Effector memory CD4-positive, alpha-beta T cell (primary cell): ENCODE measurements around the gene ARHGAP24.

Source experiments
- DNase-seq, 3 donors: peaks; one replicate each; pipeline ENCODE4 v3.0.0-alpha.2; 2020
- H3K27ac ChIP-seq: 2 replicates; pipeline ENCODE4 v1.7.0; 2013; ENCODE audit warnings: mild to moderate bottlenecking, low read length, moderate library complexity; ENCODE audit not compliant: insufficient read depth, poor library complexity, severe bottlenecking
- H3K27me3 ChIP-seq: replicated peaks from 2 replicates; pipeline ENCODE4 v1.7.0; 2013; ENCODE audit warnings: mild to moderate bottlenecking, low read length; ENCODE audit not compliant: insufficient read depth, control insufficient read depth, poor library complexity, severe bottlenecking
- H3K36me3 ChIP-seq: 2 replicates; pipeline ENCODE4 v1.7.0; 2013; ENCODE audit warnings: mild to moderate bottlenecking, low read length, moderate library complexity; ENCODE audit not compliant: control insufficient read depth, insufficient read depth
- H3K4me1 ChIP-seq: 2 replicates; pipeline ENCODE4 v1.7.0; 2013; ENCODE audit warnings: low read length, mild to moderate bottlenecking; ENCODE audit not compliant: control insufficient read depth, insufficient read depth, poor library complexity, severe bottlenecking
- H3K4me3 ChIP-seq: 2 replicates; pipeline ENCODE4 v1.7.0; 2013; ENCODE audit warnings: low read length, low read depth, mild to moderate bottlenecking; ENCODE audit not compliant: insufficient read depth, poor library complexity, severe bottlenecking
- H3K9me3 ChIP-seq: 2 replicates; pipeline ENCODE4 v1.7.0; 2013; ENCODE audit warnings: mild to moderate bottlenecking, low read length, moderate library complexity; ENCODE audit not compliant: control insufficient read depth

The ARHGAP24 gene

DNA sequence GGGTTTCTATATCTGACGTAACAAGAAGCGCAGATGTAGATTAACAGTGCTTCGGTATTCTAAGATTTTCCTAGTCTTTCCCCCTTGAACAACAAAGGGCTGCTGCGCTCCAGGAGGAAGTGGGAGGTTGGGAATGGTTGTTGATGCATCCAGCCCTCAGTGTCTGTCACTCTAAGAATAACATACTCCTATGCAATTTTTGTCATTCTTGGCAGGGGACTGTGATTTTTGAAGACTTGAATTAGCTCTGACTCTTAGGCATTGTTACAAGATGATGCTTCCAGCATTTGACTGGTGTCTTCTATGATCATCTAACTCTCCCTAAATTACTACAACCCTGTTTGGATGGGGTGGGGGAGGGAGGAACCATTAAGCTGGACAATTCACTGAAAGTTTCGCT lies 394.2 kb downstream of the ARHGAP24 start:
- H3K4me3 ChIP-seq = no peak overlapping the region
- H3K36me3 ChIP-seq = no peaks in the 10 kb centered on the region
- no peak overlapping the region for H3K27ac ChIP-seq
- no peak for DNase-seq
- no peaks in the 10 kb centered on the region for H3K27me3 ChIP-seq
- H3K9me3 ChIP-seq = no peaks in the 10 kb centered on the region
- H3K4me1 ChIP-seq = no peaks in the 10 kb centered on the region

DNA sequence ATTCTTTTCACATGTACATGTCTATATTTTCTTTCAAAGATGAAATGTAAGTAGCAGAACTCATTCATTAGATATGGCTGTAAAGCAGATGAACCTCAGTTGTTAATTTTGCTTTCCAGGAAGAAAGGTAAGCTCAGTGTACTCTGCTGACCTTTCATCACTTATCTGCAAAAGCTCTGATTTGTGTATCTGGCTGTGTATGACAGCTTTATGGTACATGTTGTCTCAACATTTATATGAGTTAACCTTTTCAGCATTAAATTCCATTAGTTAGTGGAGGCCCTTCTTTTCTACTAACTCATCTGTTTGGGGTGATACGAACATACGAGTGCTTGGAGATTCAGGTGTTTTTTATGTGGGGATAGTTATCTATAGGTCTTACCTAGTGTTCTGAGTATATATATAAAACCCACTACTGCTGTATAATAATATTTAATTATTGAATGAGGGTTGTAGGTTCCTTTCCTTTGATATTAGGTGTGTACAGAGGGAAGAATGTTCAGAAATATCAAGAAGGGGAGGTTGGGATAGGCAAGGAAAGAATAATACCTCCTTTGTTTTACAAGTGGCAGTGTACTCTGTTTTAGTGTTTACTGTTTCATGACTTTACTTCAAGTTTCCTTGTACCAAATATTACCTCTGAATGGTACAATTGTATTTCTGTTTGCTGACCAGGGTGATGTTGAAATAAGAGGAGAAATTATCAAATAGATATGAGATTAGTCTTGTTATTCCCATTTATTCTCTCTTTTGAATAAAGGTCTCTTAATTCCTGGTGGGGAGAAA lies 395.5 kb downstream of the ARHGAP24 start:
- Histone ChIP-seq H3K9me3 (no peaks in the 10 kb centered on the region), H3K4me1 (no peaks in the 10 kb centered on the region), H3K36me3 (no peaks in the 10 kb centered on the region), H3K27me3 (no peaks in the 10 kb centered on the region), H3K27ac (no peak overlapping the region), H3K4me3 (no peak overlapping the region)
- DNase-seq = no peak

DNA sequence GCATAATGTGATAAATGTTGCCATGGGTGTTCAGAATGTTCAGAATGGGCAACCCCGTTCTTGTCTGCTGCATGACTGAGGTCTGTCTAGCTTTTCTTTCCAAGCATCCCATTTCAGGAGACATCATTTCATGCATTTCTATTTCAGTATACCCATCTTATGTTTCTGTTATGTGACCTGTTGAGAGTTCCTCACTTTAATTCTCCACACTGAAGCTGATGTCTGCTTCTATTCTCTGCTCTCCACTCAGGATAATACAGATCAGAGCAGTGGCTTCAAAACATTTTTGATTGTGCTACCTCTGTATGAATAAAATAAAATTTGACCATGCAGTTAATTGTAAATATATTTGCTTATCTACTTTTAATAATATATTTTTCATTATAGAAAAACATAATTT lies 398.6 kb downstream of the ARHGAP24 start:
- no peaks in the 10 kb centered on the region for H3K36me3 ChIP-seq
- H3K4me1 ChIP-seq = no peaks in the 10 kb centered on the region
- no peaks in the 10 kb centered on the region for H3K9me3 ChIP-seq
- H3K27me3 ChIP-seq = no peaks in the 10 kb centered on the region
- no peak overlapping the region for H3K4me3 ChIP-seq
- no peak overlapping the region for H3K27ac ChIP-seq
- DNase-seq = no peak

DNA sequence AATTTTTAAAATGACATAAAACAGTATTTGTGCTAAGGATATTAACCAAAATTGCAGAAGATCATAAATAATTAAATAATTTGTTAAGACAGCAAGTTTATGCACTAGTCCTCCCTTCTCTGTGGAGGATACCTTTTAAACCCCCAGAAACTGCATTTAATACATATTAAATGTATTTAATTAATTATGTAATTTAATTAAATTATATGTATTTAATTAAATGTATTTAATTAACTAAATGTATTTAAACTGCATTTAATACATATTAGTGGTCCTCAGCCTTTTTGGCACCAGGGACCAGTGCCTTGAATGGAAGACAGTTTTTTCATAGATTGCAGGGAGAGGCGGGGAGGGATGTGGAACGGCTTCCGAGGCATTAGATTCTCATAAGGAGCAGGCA lies 404.6 kb downstream of the ARHGAP24 start:
- no peak overlapping the region for H3K27ac ChIP-seq
- DNase-seq = no peak
- no peak overlapping the region for H3K4me3 ChIP-seq
- H3K36me3 ChIP-seq = no peaks in the 10 kb centered on the region
- H3K9me3 ChIP-seq = no peaks in the 10 kb centered on the region
- H3K27me3 ChIP-seq = no peaks in the 10 kb centered on the region
- no peaks in the 10 kb centered on the region for H3K4me1 ChIP-seq

DNA sequence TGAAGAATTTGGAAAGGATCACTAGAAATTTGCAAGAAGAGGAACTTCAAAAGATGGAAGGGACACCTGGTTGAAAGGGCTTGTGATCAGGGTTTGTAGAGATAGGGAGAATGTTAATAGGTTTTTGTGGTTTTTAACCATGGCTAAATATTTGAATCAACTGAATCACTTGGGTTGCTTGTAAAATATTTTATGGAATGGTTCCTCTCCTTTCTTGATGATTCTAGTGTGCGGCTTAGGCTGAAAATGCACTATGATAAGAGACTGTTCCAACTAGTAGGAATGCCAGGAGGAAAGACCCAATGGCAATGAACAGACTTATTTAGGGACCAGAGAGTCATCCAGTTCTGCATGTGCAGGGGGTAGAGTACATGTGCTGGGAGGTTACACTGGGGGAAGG lies 408.2 kb downstream of the ARHGAP24 start:
- DNase-seq = no peak
- no peaks in the 10 kb centered on the region for H3K27me3 ChIP-seq
- H3K4me3 ChIP-seq = no peak overlapping the region

DNA sequence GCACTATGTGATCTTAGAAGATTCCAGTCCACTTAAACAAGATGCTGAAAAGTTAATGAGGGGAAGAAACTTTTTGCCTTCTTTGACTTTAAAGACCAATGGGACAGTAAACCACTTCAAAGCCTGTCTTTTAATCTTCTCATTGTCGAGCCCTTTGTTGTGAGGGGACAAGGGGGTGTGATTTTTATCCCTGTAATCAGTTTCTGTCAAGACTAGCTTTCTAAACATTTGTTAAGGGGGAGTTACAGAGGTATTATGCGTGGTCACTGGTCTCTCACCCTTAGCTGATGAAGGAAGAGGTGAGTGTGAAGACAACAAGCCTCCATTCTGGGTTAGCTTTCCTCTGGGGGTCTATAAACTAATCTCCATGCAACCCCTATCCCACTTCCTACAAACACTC lies 409.3 kb downstream of the ARHGAP24 start:
- DNase-seq = no peak
- no peaks in the 10 kb centered on the region for H3K4me1 ChIP-seq
- no peaks in the 10 kb centered on the region for H3K27me3 ChIP-seq
- H3K27ac ChIP-seq = no peak overlapping the region
- no peak overlapping the region for H3K4me3 ChIP-seq
- no peaks in the 10 kb centered on the region for H3K36me3 ChIP-seq
- no peaks in the 10 kb centered on the region for H3K9me3 ChIP-seq

More for the DNA sequence above, 408.2 kb downstream of the ARHGAP24 start:
- Histone ChIP-seq H3K27ac (no peak overlapping the region), H3K9me3 (no peaks in the 10 kb centered on the region), H3K4me1 (no peaks in the 10 kb centered on the region), H3K36me3 (no peaks in the 10 kb centered on the region)

DNA sequence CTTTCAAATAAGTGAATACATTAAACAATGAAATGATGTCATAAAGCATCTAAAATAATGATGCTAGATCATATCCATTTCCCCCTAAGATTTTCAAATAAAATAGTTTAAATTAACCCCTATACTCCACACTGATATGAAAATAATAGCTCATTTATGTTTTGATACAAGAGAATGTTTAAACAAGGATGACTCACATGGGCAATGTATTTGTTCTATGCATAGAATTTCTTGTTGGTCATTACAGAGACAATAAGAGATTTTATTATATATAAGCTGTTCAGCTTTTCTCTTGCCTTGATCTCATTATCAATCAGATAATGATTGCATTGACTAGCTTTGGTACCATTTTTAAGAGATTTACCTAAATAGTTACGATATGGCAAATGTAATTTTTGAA lies 411.7 kb downstream of the ARHGAP24 start:
- Histone ChIP-seq H3K36me3 (no peaks in the 10 kb centered on the region), H3K4me3 (no peak overlapping the region)
- no peak for DNase-seq

DNA sequence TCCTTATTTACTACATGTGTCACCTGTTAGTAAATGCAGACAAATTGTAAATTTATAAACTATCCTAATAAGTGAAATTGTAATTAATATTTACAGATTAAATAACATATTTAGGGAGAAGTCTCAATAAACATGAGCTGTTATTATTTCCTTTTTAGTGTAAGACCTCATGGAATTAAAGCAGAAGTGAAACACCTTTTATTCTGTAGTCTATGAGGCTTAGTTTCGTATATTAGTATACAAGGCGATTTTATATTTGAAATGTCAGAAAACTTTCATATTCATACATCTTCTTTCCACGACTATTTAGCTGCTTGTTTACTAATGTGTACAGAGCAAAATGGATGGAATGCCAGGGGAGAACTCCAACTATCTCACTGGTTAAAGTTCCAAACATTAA lies 414.4 kb downstream of the ARHGAP24 start:
- H3K4me1 ChIP-seq = no peaks in the 10 kb centered on the region
- no peak for DNase-seq
- no peak overlapping the region for H3K27ac ChIP-seq
- H3K36me3 ChIP-seq = no peaks in the 10 kb centered on the region
- no peak overlapping the region for H3K4me3 ChIP-seq
- no peaks in the 10 kb centered on the region for H3K27me3 ChIP-seq
- H3K9me3 ChIP-seq = no peaks in the 10 kb centered on the region

More for the DNA sequence above, 411.7 kb downstream of the ARHGAP24 start:
- H3K27ac ChIP-seq = no peak overlapping the region
- no peaks in the 10 kb centered on the region for H3K27me3 ChIP-seq
- H3K4me1 ChIP-seq = no peaks in the 10 kb centered on the region
- H3K9me3 ChIP-seq = no peaks in the 10 kb centered on the region

DNA sequence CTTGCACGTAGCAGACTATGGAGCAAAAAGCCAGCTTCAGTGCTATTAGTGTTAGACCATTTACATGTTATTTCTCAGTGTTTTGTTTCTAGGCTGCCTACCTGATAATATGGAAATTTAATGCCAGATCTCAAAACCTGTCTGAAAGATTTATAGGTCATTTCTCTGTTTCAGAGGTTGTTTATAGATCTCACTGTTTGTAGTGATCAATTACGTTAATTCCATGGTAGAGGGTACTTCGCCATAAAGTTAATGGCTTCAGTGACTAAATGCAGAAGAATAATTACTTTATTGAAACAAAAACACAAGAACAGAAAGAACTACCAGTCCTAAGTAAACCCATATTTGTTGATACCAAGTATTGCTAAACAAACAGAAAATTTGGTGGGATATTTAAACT lies 420.8 kb downstream of the ARHGAP24 start:
- H3K36me3 ChIP-seq = no peaks in the 10 kb centered on the region
- no peak overlapping the region for H3K4me3 ChIP-seq
- DNase-seq = no peak
- no peaks in the 10 kb centered on the region for H3K4me1 ChIP-seq
- H3K27ac ChIP-seq = no peak overlapping the region
- no peaks in the 10 kb centered on the region for H3K27me3 ChIP-seq
- no peaks in the 10 kb centered on the region for H3K9me3 ChIP-seq

DNA sequence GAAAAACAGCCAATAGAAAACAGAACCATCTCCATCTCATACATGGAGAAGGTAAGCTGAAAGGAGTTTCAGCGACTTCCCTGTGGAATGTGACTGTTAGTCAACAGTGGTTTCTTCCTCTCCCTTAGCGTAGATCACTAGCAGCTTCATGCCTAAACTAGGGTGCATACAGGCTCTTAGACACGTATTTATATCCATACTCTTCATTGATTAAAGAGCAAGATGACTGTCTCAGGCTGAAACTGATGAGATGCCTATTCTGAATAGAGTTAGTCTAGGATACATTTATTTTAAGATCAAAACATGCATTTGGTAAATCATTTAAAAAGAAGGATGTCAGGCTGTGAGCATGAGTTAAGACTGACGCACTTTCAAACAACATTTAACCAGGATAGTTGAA lies 423.3 kb downstream of the ARHGAP24 start:
- DNase-seq = no peak
- Histone ChIP-seq H3K36me3 (no peaks in the 10 kb centered on the region), H3K9me3 (no peaks in the 10 kb centered on the region), H3K4me1 (no peaks in the 10 kb centered on the region), H3K27ac (no peak overlapping the region), H3K27me3 (no peaks in the 10 kb centered on the region), H3K4me3 (no peak overlapping the region)
